ENCODE measurements around the gene RASA1.
A peak's percentile ranks its signal among the peaks of the same experiment; 100 is the strongest.
"Not testable (repeated sequence)": the region's sequence is repeated elsewhere in the genome, so short reads cannot be mapped to it uniquely, and the experiment has no call there.

Gene RASA1

DNA sequence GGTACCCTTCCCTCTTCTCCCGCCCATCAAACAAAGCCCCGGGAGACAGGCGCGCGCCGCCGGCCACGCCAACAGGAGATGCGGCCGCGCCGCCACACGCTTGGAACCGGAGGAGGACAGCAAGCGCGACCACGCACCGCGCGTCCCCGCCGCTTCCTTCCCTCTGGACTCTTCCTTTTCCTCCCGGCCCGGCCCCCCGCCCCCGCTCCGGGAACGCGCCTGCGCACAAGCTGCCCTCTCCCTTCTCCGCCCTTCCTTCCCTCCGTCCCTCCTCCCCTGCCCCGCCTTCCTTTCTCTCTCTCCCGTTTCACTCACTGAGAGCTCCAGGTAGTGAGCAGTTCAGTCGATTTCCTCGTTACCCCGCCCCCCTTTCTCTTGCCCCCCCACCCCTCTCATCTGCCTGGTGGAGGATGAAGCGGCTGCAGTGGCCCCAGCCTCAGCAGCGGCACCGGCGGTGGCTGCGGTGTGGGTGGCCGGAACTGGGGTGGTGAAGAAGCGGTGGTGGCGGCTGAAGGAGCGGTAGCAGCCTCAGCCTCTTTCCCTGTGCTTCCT, at the start of gene RASA1:
RASA1 (plus strand) TSS at position 310 of the 552 bp plus-strand sequence. CDS start 569 bp downstream, outside the sequence.
- DNase-seq (ENCODE audit: low read depth), result peak; percentile 70

DNA sequence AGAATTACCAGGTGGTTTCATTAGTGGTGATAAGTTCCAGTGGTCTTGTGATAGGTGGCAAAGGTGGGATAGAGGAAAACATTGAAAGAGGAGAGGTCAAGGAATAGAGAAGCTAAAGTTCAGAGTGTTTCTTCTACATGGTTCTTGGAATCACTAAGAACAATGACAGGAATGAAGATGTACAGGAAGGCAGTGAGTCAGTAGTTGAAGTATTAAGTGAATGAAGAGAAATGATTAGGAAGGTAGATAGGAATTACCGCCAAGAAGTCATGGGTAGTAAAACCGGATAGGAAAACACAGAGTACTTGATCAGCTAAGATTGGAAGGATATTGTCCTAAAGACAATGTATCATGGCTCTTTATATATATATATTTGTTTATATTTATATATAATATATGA, 37.9 kb upstream of the RASA1 start:
- DNase-seq (ENCODE audit: low read depth), result no peak

DNA sequence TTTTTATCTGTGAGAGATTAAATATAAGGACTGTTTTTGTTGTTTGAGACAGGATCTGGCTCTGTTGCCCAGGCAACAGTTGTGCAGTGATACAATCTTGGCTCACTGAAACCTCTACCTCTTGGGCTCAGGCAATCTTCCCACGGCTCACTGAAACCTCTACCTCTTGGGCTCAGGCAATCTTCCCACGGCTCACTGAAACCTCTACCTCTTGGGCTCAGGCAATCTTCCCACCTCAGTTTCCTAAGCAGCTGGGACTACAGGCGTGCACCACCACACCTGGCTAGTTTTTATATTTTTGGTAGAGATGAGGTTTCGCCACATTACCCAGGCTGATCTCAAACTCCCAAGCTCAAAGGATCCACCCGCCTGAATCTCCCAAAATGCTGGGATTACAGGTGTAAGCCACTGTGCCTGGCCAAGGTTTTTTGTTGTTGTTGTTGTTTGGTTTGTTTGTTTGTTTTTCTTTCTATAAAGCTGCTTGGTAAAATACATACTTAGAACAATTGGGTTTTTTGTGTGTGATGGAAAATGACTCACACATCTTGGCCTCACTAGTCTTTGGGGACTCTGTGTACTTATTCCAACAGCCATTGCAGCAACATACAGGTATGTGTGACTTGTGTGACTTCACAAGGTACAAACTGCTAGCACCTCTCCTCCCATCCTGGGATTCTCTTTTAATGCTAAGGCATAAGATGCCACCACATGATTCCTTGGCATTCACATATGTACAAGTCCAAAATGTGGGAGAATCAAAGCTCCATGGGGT, 36.5 kb upstream of the RASA1 start:
- DNase-seq (ENCODE audit: low read depth), result no peak

GRCh38 chr5:87233143-87233542, 34.5 kb upstream of the RASA1 start:
- DNase-seq (ENCODE audit: low read depth), result no peak

- no peak for DNase-seq (ENCODE audit: low read depth)
Measured at GRCh38 chr5:87241555-87241954, 26.1 kb upstream of the RASA1 start.

- no peak for DNase-seq (ENCODE audit: low read depth)
Measured at GRCh38 chr5:87242242-87242641, 25.4 kb upstream of the RASA1 start.

- no peak for DNase-seq (ENCODE audit: low read depth)
Measured at GRCh38 chr5:87243161-87243844, 24.4 kb upstream of the RASA1 start.

DNA sequence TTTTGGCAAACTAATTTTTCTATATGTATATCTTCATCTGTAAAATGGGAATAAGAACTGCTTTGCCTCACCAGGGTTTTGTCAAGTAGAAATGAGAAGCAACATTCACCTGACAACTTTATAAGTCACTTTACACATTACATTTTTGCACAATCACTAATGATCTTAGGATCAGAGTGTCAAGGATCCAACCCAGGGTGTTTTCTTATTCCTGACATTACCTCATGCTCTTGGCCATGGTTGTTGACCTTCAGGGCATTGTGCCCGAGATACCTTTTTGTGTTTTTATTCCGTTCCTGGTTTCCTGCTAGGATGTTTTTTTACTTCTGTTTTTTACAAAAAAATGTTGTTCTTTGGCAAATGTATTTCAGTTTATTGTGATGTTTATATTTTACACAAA, 22.2 kb upstream of the RASA1 start:
- DNase-seq (ENCODE audit: low read depth), result no peak

DNA sequence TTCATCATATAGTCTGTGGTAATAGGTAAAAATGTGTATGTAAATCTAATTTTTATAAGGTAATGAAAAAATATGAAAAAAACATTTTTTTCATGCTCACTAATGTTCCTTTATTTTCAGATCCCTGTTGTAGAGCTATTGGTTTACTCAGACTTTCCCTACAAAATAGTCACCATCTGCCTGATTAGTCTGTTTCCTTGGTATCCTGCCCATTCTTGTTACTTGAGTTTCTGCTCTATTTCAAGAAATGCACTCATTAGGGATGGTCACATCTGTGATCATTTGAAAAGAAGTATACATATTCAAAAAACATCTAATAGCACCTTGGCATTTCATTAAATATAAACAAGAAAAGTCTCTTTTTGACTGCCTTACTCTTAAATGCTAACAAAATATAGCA, 21.6 kb upstream of the RASA1 start:
- DNase-seq (ENCODE audit: low read depth), result no peak

- no peak for DNase-seq (ENCODE audit: low read depth)
Measured at GRCh38 chr5:87252283-87252605, 15.4 kb upstream of the RASA1 start.

GRCh38 chr5:87254035-87254434, 13.6 kb upstream of the RASA1 start:
- no peak for DNase-seq (ENCODE audit: low read depth)

DNA sequence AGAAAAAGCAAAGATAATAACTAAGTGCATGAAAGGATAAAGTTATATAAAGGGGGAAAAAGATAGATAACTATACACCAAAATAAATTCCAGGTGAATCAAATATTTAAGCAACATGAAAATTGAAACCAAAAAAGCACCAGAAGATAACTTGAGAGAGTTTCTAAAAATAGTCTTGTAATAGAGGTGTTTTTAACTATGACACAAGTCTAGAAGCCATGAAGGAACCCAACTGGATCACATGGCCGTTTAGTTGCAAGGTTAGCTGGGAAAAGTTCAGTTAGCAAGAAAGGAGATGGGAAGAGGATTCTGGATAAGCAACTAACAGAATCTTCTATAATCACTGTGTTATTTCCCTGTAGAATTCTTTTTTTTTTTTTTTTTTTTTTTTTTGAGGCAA, 9.2 kb upstream of the RASA1 start:
- no peak for DNase-seq (ENCODE audit: low read depth)

GRCh38 chr5:87260604-87261192, 7.0 kb upstream of the RASA1 start:
- DNase-seq (ENCODE audit: low read depth), result no peak

DNA sequence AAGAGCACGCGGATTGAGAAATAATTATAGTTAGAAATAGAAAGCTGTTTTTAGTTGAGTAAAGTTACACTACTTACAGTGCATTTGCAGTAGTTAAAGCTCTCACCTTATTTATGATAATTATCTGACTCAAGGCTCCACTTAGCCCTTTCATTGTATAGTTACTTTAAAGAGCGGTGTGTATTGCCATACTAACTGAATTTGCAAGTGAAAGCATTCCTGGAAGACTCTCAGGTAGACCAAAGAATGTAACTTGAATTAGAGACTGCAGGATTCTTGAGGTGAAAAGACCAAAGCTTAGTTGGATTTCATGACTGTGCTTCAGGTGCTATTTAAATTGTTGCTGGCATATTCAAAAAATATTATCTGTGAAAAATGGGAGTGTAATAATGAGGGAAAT, 4.2 kb upstream of the RASA1 start:
- no peak for DNase-seq (ENCODE audit: low read depth)

DNA sequence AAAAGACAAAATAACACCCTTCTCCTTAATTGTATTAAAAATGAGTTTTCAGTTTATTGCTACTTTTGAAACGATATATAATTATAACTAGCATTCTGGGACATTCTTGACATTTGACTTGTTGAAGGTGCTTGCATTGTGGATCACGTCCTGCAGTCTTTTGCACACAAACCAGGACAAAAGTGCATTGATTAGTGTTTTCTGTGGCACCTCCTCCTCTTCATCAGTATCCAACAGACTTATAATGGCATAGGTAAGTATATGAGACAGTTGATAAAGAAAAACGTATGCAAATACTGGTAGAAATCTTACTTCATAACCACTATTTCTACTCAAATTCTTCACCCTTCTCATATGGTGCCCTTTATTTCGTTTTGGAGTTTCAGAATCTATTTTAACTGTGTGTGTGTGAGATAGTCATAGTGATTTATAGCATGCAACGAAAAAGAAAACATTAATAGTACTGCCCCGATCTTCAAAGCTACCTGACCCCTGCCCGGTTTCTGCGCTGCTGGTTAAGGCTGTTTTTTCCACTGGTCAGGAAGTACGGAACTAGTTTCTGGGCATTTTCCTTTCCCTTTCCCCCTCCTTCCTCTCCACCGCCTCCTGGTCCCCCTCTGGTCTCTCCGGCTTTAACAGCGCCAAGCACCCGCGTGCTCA, 639 bp upstream of the RASA1 start:
- DNase-seq (ENCODE audit: low read depth), result no peak

GRCh38 chr5:87268126-87268969, 665 bp downstream of the RASA1 start:
- DNase-seq (ENCODE audit: low read depth), result no peak

GRCh38 chr5:87268970-87269377, 1.3 kb downstream of the RASA1 start:
- no peak for DNase-seq (ENCODE audit: low read depth)

GRCh38 chr5:87270888-87271287, 3.2 kb downstream of the RASA1 start:
- DNase-seq (ENCODE audit: low read depth), result not testable (repeated sequence)

DNA sequence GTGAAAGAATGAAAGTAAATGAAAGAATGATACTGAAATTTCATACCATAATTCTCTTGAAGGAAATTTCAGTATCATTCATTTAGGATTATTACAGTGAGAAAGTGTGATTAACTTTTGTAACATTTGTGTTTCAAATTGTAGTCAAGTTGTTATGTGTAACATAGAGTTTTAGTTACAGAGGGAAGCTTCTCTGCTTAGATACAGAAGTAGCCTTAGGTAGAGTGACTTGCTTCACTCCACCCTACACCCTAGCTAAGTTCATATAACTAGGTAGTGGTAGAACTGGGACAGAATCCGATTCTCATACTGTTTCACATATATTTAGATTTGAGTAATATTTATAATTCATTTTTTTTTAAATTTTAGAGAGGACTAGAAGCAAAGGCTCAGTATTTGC, 9.0 kb downstream of the RASA1 start:
- no peak for DNase-seq (ENCODE audit: low read depth)

DNA sequence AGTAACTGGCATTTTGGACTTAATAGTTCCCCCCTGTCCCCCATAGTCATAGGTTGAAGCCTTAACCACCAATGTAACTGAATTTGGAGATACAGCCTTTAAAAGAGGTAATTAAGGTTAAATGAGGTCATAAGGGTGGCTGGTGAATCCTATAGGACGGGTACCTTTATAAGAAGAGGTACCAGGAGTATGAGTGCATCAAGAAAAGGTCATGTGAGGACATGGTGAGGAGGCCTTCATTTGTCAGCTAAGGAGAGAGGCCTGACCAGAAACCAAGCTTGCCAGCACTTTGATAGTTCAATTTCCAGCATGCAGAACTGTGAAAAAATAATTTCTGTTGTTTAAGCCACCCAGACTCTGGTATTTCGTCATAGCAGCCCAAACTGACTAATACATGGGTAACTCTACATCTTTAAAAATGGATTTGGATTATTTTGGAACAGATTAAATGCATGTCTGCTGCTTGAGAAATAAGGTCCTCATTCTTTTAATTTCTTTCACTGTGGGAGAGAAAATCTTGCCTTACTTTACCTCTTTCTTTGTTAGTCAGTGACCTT, 9.7 kb downstream of the RASA1 start:
- DNase-seq (ENCODE audit: low read depth), result no peak

DNA sequence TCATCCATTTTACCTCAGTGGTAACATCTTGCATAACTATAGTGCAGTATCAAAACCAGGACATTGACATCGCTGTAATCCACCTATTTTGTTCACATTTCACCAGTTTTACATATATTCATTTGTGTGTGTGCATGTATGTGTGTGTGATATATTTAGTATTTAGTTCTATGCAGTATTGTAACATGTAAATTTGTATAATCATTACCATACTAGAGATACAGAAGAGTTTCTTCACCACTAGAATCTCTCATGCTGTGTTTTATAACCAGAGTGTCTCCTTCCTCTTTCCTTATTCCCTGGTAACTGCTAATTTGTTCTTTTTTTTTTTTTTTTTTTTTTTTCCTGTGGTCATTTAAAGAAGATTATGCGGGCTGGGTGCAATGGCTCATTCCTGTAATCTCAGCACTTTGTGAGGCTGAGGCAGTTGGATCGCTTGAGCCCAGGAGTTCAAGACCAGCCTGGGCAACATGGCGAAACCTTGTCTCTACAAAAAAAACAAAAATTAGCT, 11.0 kb downstream of the RASA1 start:
- no peak for DNase-seq (ENCODE audit: low read depth)

Data from stimulated activated CD8-positive, alpha-beta memory T cell treated with anti-CD3 and anti-CD28 coated beads, Interleukin-12 subunit alpha, Interleukin-12 subunit beta, amount 100 ng/mL, for 1 hour (primary cell).